K562 (cell line): ENCODE data around the gene TP53BP2. TPM values are rescaled to one million over a fixed set of nuclear protein-coding genes. Genes with fewer than 3 reads are reported as not detected.
A peak's percentile ranks its signal among the peaks of the same experiment; 100 is the strongest.

Source experiments
- CTBP1 ChIP-seq: fragments of 450-650 bp; IDR thresholded peaks from 2 replicates; pipeline ENCODE4 v1.6.1; 2016; ENCODE audit warnings: borderline replicate concordance
- ETV5 ChIP-seq: sonication (generic); formaldehyde crosslinking; IDR thresholded peaks from 2 replicates; pipeline ENCODE4 v1.4.0; 2020; ENCODE audit warnings: low read depth, mild to moderate bottlenecking, missing genetic modification reagents
- FOXM1 ChIP-seq, 2 experiments: fragments of 450-650 bp in 1 of 2; sonication (generic) in 1 of 2; formaldehyde crosslinking in 1 of 2; IDR thresholded peaks; 2 replicates each; pipeline versions ENCODE4 v1.6.1 to v1.9.0; 2017 to 2022; ENCODE audit warnings: low read depth in 2 of 2, mild to moderate bottlenecking in 2 of 2, missing genetic modification reagents in 1 of 2, moderate library complexity in 1 of 2
- HDAC2 ChIP-seq: fragments of 450-650 bp; IDR thresholded peaks from 2 replicates; pipeline ENCODE4 v1.6.1; 2016; ENCODE audit warnings: mild to moderate bottlenecking
- HDAC3 ChIP-seq: fragments of 450-650 bp; IDR thresholded peaks from 2 replicates; pipeline ENCODE4 v1.6.1; 2018; ENCODE audit warnings: borderline replicate concordance, mild to moderate bottlenecking, moderate library complexity; ENCODE audit not compliant: partially characterized antibody
- HNRNPLL ChIP-seq: fragments of 200-400 bp; formaldehyde crosslinking; IDR thresholded peaks from 2 replicates; pipeline ENCODE4 v1.6.1; 2017; ENCODE audit warnings: low read length, low read depth, mild to moderate bottlenecking; ENCODE audit not compliant: poor library complexity, severe bottlenecking
- HSF4 ChIP-seq: fragments of 250-450 bp; sonication (Bioruptor Pico); IDR thresholded peaks from 2 replicates; pipeline ENCODE4 v2.1.2; 2022; ENCODE audit warnings: mild to moderate bottlenecking, moderate library complexity, borderline replicate concordance
- MAFF ChIP-seq: IDR thresholded peaks from 2 replicates; pipeline ENCODE4 v1.6.1; 2012; ENCODE audit warnings: low read length, improper control_type of control experiment
- MBD1 ChIP-seq: fragments of 250-450 bp; sonication (Bioruptor Pico); IDR thresholded peaks from 2 replicates; pipeline ENCODE4 v1.8.0; 2022; ENCODE audit warnings: inconsistent platforms
- NCOA4 ChIP-seq: fragments of 450-650 bp; IDR thresholded peaks from 2 replicates; pipeline ENCODE4 v1.6.1; 2018; ENCODE audit warnings: mild to moderate bottlenecking; ENCODE audit not compliant: partially characterized antibody
- NR4A1 ChIP-seq, 2 experiments: fragments of 250-450 bp in 1 of 2; fragments of 450-650 bp in 1 of 2; sonication (Bioruptor Pico) in 1 of 2; IDR thresholded peaks; 2 replicates each; pipeline versions ENCODE4 v1.4.0 to v1.6.1; 2016 to 2020; ENCODE audit warnings: mild to moderate bottlenecking in 2 of 2, missing compliant biosample characterization in 1 of 2, missing genetic modification characterization in 1 of 2, moderate library complexity in 1 of 2
- RB1 ChIP-seq: fragments of 450-650 bp; IDR thresholded peaks from 2 replicates; pipeline ENCODE4 v1.6.1; 2017; ENCODE audit warnings: low read depth, mild to moderate bottlenecking
- RBFOX2 ChIP-seq: fragments of 200-400 bp; formaldehyde crosslinking; IDR thresholded peaks from 2 replicates; pipeline ENCODE4 v1.6.1; 2017; ENCODE audit warnings: low read depth, mild to moderate bottlenecking, low read length, moderate library complexity
- RBM25 ChIP-seq: fragments of 200-400 bp; formaldehyde crosslinking; IDR thresholded peaks from 2 replicates; pipeline ENCODE4 v1.6.1; 2018; ENCODE audit warnings: low read length, low read depth, moderate library complexity; ENCODE audit not compliant: severe bottlenecking
- SAFB2 ChIP-seq: fragments of 200-400 bp; formaldehyde crosslinking; IDR thresholded peaks from 2 replicates; pipeline ENCODE4 v1.6.1; 2018; ENCODE audit warnings: borderline replicate concordance, low read length, low read depth, moderate library complexity; ENCODE audit not compliant: severe bottlenecking
- STAT5A ChIP-seq: IDR thresholded peaks from 2 replicates; pipeline ENCODE4 v1.6.1; 2012; ENCODE audit warnings: low read length, inconsistent platforms, borderline replicate concordance
- TCF15 ChIP-seq: fragments of 250-450 bp; sonication (Bioruptor Pico); IDR thresholded peaks from 2 replicates; pipeline ENCODE4 v1.8.0; 2022; ENCODE audit warnings: moderate library complexity, mild to moderate bottlenecking, inconsistent platforms
- TFAM ChIP-seq: fragments of 250-450 bp; sonication (Bioruptor Pico); conservative IDR thresholded peaks from 2 replicates; pipeline ENCODE4 v1.5.0; 2021; ENCODE audit warnings: mild to moderate bottlenecking, moderate library complexity
- ZNF589 ChIP-seq: fragments of 200-800 bp; sonication (Bioruptor generic); IDR thresholded peaks from 2 replicates; pipeline ENCODE4 v1.6.1; 2016; ENCODE audit warnings: low read depth, missing genetic modification characterization, missing compliant biosample characterization
- ZNF655 ChIP-seq: fragments of 250-450 bp; sonication (Bioruptor Pico); IDR thresholded peaks from 2 replicates; pipeline ENCODE4 v1.5.0; 2021
- polyA plus RNA-seq, 8 experiments: library from polyadenylated mRNA; depleted of rRNA in 4 of 8; stranded (reverse) in 5 of 8; unstranded in 3 of 8; fragments of >200 nt; fragmentation: Nextera tagmentation in 2 of 8; fragmentation: Illumina TruSeq in 1 of 8; extraction: Ambion mirVana in 2 of 8; extraction: Trizol in 1 of 8; gene quantifications; 2 replicates each; pipeline versions ENCODE4 v1.2.1 to v1.2.3, GENCODE V29; 2011 to 2014; ENCODE audit warnings: inconsistent platforms in 1 of 8, missing spikeins in 1 of 8
- total RNA-seq, 7 experiments: library from RNA; depleted of rRNA in 6 of 7; stranded (reverse); fragments of >200 nt in 6 of 7; fragmentation: Illumina TruSeq in 2 of 7; extraction: Trizol in 2 of 7; gene quantifications; 2 replicates each; pipeline versions ENCODE4 v1.2.1 to v1.2.3, GENCODE V29; 2011 to 2021; ENCODE audit warnings: low replicate concordance in 1 of 7
- TF ChIP-seq, protein P1 (sequence below): sonication (generic); formaldehyde crosslinking; IDR thresholded peaks from 2 replicates; pipeline ENCODE4 v1.8.1; 2023; ENCODE audit warnings: mild to moderate bottlenecking, missing genetic modification reagents

The TP53BP2 gene
- total and polyA plus RNA-seq, 9 of the 15 experiments (the other 6 are each of a cell fraction or from before 2014, with no cell fraction given): 17.0 to 69.6 (median 40.1) TPM

GRCh38 chr1:223843934-223844786 lies 1.6 kb downstream of the TP53BP2 start (continued):
- TF ChIP-seq, protein P1, sequence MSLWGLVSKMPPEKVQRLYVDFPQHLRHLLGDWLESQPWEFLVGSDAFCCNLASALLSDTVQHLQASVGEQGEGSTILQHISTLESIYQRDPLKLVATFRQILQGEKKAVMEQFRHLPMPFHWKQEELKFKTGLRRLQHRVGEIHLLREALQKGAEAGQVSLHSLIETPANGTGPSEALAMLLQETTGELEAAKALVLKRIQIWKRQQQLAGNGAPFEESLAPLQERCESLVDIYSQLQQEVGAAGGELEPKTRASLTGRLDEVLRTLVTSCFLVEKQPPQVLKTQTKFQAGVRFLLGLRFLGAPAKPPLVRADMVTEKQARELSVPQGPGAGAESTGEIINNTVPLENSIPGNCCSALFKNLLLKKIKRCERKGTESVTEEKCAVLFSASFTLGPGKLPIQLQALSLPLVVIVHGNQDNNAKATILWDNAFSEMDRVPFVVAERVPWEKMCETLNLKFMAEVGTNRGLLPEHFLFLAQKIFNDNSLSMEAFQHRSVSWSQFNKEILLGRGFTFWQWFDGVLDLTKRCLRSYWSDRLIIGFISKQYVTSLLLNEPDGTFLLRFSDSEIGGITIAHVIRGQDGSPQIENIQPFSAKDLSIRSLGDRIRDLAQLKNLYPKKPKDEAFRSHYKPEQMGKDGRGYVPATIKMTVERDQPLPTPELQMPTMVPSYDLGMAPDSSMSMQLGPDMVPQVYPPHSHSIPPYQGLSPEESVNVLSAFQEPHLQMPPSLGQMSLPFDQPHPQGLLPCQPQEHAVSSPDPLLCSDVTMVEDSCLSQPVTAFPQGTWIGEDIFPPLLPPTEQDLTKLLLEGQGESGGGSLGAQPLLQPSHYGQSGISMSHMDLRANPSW (CRISPR knock-in tag): no peak
- no peak for TF ChIP-seq MAFF
- TF ChIP-seq HSF4 (CRISPR knock-in tag): no peak
- no peak for TF ChIP-seq TCF15 (CRISPR knock-in tag)
- TF ChIP-seq HDAC2: peak; percentile 99
- TF ChIP-seq MBD1: no peak
- no peak for TF ChIP-seq ZNF655
- no peak for TF ChIP-seq CTBP1
- TF ChIP-seq HDAC3: no peak
- no peak for TF ChIP-seq STAT5A
- TF ChIP-seq RBFOX2: peak; percentile 21
- no peak for TF ChIP-seq SAFB2
- TF ChIP-seq ZNF589: no peak
- no peak for TF ChIP-seq ETV5
- no peak for TF ChIP-seq NR4A1 (CRISPR knock-in tag; IDR thresholded peaks at IDR 0.05)
- no peak for TF ChIP-seq NR4A1 (tag; IDR thresholded peaks at IDR 0.05)
- TF ChIP-seq NCOA4: no peak
- no peak for TF ChIP-seq RB1
- no peak for TF ChIP-seq TFAM (CRISPR knock-in tag)
- TF ChIP-seq RBM25: peak; percentile 99
- no peak for TF ChIP-seq HNRNPLL
- 0 out of 2 replicates have a peak, but pooled peaks have one; percentile 22 for TF ChIP-seq FOXM1 (IDR thresholded peaks at IDR 0.05; ENCODE audit: low read depth)
- no peak for TF ChIP-seq FOXM1 (CRISPR knock-in tag; IDR thresholded peaks at IDR 0.05; ENCODE audit: low read depth)
